ENCODE data around the gene KYNU.
"Not testable (repeated sequence)": the region's sequence is repeated elsewhere in the genome, so short reads cannot be mapped to it uniquely, and the experiment has no call there.

The KYNU gene

GRCh38 chr2:142872882-142873724, 4.4 kb upstream of the KYNU start:
- DNase-seq, result no peak

DNA sequence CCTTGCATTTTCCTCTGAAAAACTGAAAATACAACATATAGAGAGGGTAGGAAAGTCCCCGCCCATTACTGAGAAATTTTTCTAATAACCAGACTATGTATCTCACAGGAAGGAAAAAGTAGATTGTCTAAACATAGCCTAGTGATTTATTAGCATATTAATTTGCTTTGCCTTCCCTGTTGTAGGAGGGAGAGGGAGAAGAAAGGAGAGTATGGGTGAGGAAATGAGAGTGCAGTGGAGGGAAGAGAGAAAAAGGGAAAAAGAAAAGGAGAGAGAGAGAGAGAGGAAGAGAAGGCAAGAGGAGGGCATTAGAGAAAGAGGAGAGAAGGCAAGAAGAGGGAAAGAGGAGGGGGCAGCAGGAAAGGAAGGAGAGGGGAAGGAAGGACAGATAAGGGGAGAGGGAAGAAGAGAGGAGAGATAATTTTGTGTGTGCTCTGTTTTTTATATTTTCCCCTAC, 3.6 kb upstream of the KYNU start:
- DNase-seq, result no peak

- no peak for DNase-seq
Observed at GRCh38 chr2:142874293-142874814, 3.1 kb upstream of the KYNU start.

- no peak for DNase-seq
Observed at GRCh38 chr2:142875010-142875409, 2.5 kb upstream of the KYNU start.

DNA sequence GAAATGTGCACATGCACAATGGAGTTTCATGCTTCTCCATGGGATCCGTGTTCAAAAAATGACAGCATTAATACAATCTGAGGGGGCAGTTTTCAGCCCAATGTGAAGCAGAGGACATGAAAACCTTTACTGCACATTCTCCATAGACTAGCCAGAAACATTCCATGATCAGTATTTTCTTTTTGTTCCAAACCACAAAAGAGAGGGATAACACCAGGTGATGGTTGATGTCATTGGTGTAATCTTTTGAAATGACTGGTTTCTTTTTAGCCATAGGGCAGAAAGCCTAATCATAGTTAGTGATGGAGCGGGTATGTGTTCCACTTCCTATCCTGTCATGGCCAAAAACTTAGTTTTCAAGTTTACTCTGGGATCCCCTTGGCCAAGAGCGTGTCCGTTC, 1.8 kb upstream of the KYNU start:
- DNase-seq, result no peak

GRCh38 chr2:142876423-142876822, 1.0 kb upstream of the KYNU start:
- DNase-seq, result no peak

DNA sequence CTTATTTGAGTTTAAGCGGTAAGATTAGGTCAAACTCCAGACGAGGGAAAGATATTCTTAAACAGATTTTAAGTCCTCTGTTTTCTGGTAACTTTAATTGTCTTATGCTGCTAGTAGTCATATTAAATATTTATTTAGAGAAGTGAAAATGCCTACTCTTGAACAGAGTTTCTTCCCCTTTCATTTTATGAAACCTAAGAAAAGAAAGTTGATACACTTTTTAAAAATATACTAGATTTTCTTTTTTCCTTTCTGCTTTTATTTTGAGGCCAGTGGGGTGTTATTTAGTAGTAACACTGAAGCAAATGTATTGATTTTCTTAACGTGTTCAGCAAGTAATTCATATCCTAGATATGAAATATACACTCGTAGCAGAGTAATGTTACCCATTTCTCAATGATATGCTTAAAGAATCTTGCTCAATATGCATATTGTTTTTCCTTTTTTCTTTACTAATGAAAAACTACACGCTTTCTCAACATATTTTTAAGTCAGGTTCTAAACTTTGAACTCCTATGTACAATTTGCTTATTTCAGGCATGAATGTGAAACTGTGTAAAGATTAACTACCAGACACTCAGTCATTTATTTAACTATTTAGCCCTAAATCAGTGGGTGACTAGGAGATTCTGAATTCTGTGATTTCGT, 691 bp downstream of the KYNU start:
- no peak for DNase-seq

DNA sequence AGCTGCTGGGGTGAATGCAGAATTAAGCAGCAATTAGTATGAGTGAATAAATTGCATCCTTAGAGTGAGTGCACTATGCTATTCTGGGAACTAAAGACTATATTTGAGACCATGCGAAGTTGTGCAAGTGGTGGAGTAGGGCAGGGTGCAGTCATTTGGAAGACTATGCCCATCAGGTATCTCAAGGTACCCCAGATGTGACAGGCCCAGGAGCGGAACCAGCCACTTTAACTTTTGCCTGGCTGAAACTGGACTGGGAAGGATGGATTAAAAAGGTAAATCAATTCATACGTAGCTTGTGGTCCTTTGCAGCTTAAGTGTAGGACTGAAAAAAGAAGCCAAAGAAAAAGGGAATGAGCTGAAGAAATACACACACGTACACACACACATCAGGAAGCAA, 1.7 kb downstream of the KYNU start:
- DNase-seq, result no peak

- DNase-seq, result no peak
Observed at GRCh38 chr2:142880279-142880678, 2.8 kb downstream of the KYNU start.

- no peak for DNase-seq
Observed at GRCh38 chr2:142881619-142882018, 4.2 kb downstream of the KYNU start.

DNA sequence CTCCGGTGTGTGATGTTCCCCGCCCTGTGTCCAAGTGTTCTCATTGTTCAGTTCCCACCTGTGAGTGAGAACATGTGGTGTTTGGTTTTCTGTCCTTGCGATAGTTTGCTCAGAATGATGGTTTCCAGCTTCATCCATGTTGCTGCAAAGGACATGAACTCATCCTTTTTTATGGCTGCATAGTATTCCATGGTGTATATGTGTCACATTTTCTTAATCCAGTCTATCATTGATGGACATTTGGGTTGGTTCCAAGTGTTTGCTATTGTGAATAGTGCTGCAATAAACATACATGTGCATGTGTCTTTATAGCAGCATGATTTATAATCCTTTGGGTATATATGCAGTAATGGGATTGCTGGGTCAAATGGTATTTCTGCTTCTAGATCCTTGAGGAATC, 5.0 kb downstream of the KYNU start:
- not testable (repeated sequence) for DNase-seq

GRCh38 chr2:142883526-142883925, 6.1 kb downstream of the KYNU start:
- DNase-seq, result no peak

- DNase-seq, result no peak
Observed at GRCh38 chr2:142885543-142885942, 8.1 kb downstream of the KYNU start.

- DNase-seq, result no peak
Observed at GRCh38 chr2:142892715-142893114, 15.3 kb downstream of the KYNU start.

DNA sequence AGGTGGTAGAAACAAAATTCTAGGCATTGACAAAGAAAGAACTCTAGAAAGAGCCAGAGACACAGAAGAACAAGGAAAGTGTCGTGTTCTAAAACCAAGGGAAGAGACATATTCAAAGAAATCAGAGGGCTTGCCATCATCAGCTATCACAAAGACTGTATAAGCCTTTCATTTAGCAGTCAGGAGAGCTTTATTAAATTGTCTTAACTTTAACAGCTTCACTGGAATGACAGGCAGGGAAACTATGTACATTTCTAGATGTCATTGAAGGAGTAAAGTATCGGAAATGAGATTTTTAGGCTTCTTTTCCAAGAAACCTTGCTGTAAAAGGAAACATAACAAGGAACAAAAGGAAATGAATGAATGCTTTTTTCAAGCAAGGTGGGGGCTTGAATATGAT, 15.8 kb downstream of the KYNU start:
- DNase-seq, result no peak

- no peak for DNase-seq
Observed at GRCh38 chr2:142897807-142898206, 20.3 kb downstream of the KYNU start.

- DNase-seq, result not testable (repeated sequence)
Observed at GRCh38 chr2:142900327-142900726, 22.9 kb downstream of the KYNU start.

- no peak for DNase-seq
Observed at GRCh38 chr2:142901780-142902179, 24.3 kb downstream of the KYNU start.

DNA sequence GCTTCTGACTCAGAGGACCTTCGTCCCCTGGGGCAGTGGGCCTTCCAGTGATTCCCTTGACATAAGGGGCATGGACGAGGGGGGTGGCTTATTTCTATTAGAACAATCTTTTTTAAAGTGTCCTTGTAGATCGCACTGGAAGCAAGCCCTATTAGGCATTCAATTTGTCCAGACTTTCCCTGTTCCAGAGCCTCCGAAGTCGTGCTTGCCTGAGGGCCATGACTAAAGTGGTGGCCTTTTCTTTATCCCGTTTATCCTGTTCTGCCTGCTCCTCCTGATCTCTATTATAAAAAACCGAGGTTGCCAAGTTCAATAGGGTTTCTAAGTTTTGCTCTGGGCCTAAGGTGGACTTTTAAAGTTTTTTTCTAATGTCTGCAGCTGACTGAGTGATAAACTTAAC, 26.3 kb downstream of the KYNU start:
- not testable (repeated sequence) for DNase-seq

DNA sequence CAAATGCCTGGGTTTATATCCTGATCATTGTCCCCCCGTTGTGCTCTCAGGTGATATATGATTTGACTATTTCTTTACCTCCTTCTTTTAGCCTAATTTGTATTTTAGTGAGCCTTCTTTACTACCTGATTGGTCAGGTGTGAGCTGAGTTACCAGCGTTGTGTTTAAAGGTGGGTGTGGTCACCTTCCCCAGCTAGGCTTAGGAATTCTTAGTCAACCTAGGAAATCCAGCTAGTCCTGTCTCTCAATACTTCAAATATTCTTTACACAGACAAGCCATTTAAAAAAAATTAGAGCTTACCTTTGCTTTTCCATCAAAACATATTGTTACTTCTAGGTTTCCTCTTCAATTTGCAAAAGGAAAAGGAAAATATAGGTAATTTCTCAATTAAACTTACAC, 30.2 kb downstream of the KYNU start:
- no peak for DNase-seq

GRCh38 chr2:142914507-142915313, 37.2 kb downstream of the KYNU start:
- DNase-seq, result no peak

GRCh38 chr2:142915502-142915901, 38.0 kb downstream of the KYNU start:
- DNase-seq, result no peak

DNA sequence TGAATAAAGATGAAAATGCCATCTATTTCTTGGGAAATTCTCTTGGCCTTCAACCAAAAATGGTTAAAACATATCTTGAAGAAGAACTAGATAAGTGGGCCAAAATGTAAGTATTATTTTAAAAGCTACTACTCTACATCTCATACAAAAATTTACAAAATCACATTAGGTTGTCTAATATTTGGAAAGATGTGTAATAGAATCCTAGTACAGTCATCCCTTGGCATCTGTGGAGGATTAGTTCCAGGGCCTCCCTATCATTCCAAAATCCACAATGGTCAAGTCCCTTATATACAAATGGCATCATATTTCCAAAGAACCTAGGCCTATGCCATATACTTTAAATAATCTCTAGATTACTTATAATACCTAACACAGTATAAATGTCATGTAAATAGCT, 41.2 kb downstream of the KYNU start:
- no peak for DNase-seq
